OCI-LY1 (cell line): ENCODE data around the gene ARHGDIA.

Experiments
- EZH2 ChIP-seq: fragments of 200-600 bp; sonication (generic), shearing (Covaris generic); IDR thresholded peaks from 2 replicates; pipeline ENCODE4 v1.8.0; 2017; ENCODE audit warnings: borderline replicate concordance, mixed run types, mild to moderate bottlenecking, antibody characterized with exemption, low read length, moderate library complexity, mixed read lengths
- TF ChIP-seq, protein P1 (sequence below): fragments of 200-600 bp; sonication (generic), shearing (Covaris generic); IDR thresholded peaks from 2 replicates; pipeline ENCODE4 v1.5.1; 2017; ENCODE audit warnings: mild to moderate bottlenecking, antibody characterized with exemption, low read length, moderate library complexity, mixed read lengths

DNA sequence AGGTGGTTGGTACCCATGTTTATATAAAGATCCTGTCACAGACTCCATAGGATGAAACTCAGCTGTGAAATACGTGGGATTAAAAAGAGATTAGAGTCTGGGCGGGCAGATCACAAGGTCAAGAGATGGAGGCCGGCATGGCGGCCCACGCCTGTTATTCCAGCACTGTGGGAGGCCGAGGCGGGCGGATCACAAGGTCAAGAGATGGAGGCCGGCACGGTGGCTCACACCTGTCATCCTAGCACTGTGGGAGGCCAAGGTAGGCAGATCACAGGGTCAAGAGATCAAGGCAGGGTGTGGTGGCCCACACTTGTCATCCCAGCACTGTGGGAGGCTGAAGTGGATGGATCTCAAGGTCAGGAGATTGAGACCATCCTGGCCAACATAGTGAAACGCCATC lies 24.3 kb upstream of the ARHGDIA start:
- TF ChIP-seq, protein P1, sequence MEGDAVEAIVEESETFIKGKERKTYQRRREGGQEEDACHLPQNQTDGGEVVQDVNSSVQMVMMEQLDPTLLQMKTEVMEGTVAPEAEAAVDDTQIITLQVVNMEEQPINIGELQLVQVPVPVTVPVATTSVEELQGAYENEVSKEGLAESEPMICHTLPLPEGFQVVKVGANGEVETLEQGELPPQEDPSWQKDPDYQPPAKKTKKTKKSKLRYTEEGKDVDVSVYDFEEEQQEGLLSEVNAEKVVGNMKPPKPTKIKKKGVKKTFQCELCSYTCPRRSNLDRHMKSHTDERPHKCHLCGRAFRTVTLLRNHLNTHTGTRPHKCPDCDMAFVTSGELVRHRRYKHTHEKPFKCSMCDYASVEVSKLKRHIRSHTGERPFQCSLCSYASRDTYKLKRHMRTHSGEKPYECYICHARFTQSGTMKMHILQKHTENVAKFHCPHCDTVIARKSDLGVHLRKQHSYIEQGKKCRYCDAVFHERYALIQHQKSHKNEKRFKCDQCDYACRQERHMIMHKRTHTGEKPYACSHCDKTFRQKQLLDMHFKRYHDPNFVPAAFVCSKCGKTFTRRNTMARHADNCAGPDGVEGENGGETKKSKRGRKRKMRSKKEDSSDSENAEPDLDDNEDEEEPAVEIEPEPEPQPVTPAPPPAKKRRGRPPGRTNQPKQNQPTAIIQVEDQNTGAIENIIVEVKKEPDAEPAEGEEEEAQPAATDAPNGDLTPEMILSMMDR, result no peak
- no peak for TF ChIP-seq EZH2
